ENCODE data around the gene PJA1. TPM values are rescaled to one million over a fixed set of nuclear protein-coding genes. Genes with fewer than 3 reads are reported as not detected.

PJA1 gene
- total and polyA plus RNA-seq, 2 donors (not counting 3 experiments of a cell fraction or from before 2014, with no cell fraction given): 8.2 to 16.1 TPM

DNA sequence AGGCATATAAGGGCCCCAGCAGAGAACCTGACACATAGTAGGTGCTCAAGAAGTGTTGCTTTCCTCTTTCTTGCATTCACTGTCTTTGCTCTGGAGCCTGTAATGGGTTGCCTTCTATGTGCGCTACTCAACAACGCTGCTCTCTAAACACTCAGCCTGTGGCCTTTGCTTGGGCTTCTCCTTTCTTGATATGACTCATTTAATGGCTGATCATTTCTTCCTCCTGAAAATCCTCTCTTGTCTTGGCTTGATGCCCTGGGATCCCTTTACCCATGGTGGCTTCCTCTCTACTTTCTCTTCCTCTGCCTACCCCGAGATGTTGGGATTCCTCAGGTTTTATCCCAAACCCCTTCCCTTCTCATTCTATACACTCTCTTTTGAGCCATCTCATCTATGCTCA is 19.9 kb upstream of the PJA1 start:
- Histone ChIP-seq H3K9me1 (replicated peaks; ENCODE audit: control insufficient read depth, extremely low read depth, insufficient read depth, low read length) (no peaks in the 10 kb centered on the region), H3K9ac (replicated peaks; ENCODE audit: extremely low read depth, insufficient read depth, low read length) (no peak overlapping the region), H3K79me2 (ENCODE audit: control insufficient read depth, insufficient read depth, low read length) (no peaks in the 10 kb centered on the region), H3K4me3 (replicated peaks in 1 of 3; ENCODE audit: insufficient read depth in 1 of 3, low read depth in 1 of 3, low read length in 3 of 3) (no peak overlapping the region), H3K36me3 (ENCODE audit: control insufficient read depth in 2 of 2, extremely low read depth in 1 of 2, insufficient read depth in 2 of 2, low read length in 2 of 2) (no peaks in the 10 kb centered on the region), H3K27ac (ENCODE audit: insufficient read depth, low read depth, low read length) (no peak overlapping the region), H3K4me2 (ENCODE audit: insufficient read depth, low read length) (no peak overlapping the region), H3K4me1 (ENCODE audit: control insufficient read depth, extremely low read depth, insufficient read depth, low read length) (no peaks in the 10 kb centered on the region), H3K27me3 (ENCODE audit: control insufficient read depth in 2 of 2, insufficient read depth in 2 of 2, low read length in 2 of 2) (no peaks in the 10 kb centered on the region), H2AFZ (ENCODE audit: low read depth, low read length) (no peak overlapping the region), H3K9me3 (replicated peaks; ENCODE audit: control insufficient read depth, insufficient read depth, low read length) (no peaks in the 10 kb centered on the region), H4K20me1 (replicated peaks; ENCODE audit: control insufficient read depth, extremely low read depth, insufficient read depth, low read length) (no peaks in the 10 kb centered on the region)
- intact Hi-C loops (cut with micrococcal nuclease): no loop called here
- no TSS peak for BruUV-seq (replicated peaks)
- ChIA-PET CTCF (interaction anchor here (0.6 kb wide), 1 partner anchor 11 kb away, joined by 3 read pairs; no protein-coding TSS in a partner anchor), POLR2A (no interaction called here)
- DNase-seq (ENCODE audit: low read depth, low spot score) (no peak), FAIRE-seq (no peak)
- dilution Hi-C loops (cut with MboI; ENCODE audit: extremely low pct_ligation_motif_present, low sequenced_read_pairs): no loop called here
- TF ChIP-seq, protein P1, sequence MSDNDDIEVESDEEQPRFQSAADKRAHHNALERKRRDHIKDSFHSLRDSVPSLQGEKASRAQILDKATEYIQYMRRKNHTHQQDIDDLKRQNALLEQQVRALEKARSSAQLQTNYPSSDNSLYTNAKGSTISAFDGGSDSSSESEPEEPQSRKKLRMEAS (IDR thresholded peaks at IDR 0.05; ENCODE audit: insufficient read depth, insufficient read length): no peak
- TF ChIP-seq GATA2 (IDR thresholded peaks at IDR 0.05; ENCODE audit: insufficient read depth, insufficient read length, low read depth, low read length) (no peak), FOS (IDR thresholded peaks at IDR 0.05; ENCODE audit: borderline replicate concordance, insufficient read depth, low read length) (no peak), MYC (IDR thresholded peaks at IDR 0.05; ENCODE audit: low read depth, low read length) (no peak), POLR2AphosphoS5 (IDR thresholded peaks at IDR 0.05; ENCODE audit: insufficient read depth, low read depth, low read length) (no peak), POLR2A (IDR thresholded peaks at IDR 0.05; ENCODE audit: low read depth, low read length) (no peak), JUN (IDR thresholded peaks at IDR 0.05; ENCODE audit: borderline replicate concordance, insufficient read depth, insufficient read length, low read depth) (no peak), EZH2 (IDR thresholded peaks at IDR 0.05; ENCODE audit: borderline replicate concordance, low read depth, low read length, severe bottlenecking) (no peak)
- TF ChIP-seq, protein P2, sequence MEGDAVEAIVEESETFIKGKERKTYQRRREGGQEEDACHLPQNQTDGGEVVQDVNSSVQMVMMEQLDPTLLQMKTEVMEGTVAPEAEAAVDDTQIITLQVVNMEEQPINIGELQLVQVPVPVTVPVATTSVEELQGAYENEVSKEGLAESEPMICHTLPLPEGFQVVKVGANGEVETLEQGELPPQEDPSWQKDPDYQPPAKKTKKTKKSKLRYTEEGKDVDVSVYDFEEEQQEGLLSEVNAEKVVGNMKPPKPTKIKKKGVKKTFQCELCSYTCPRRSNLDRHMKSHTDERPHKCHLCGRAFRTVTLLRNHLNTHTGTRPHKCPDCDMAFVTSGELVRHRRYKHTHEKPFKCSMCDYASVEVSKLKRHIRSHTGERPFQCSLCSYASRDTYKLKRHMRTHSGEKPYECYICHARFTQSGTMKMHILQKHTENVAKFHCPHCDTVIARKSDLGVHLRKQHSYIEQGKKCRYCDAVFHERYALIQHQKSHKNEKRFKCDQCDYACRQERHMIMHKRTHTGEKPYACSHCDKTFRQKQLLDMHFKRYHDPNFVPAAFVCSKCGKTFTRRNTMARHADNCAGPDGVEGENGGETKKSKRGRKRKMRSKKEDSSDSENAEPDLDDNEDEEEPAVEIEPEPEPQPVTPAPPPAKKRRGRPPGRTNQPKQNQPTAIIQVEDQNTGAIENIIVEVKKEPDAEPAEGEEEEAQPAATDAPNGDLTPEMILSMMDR (IDR thresholded peaks at IDR 0.05; ENCODE audit: extremely low read depth in 1 of 2, insufficient read depth in 1 of 2, low read depth in 1 of 2, low read length in 2 of 2): no peak
